Measurements from ENCODE around the gene MEA1. TPM values are rescaled to one million over a fixed set of nuclear protein-coding genes. Genes with fewer than 3 reads are reported as not detected.

MEA1 gene
- total RNA-seq, 1 experiment from 2014 or later: 64.8 TPM

GRCh38 chr6:43037706-43038105, 24.0 kb upstream of the MEA1 start:
- CTCF ChIA-PET: no interaction called here
- no peak for ATAC-seq
- TF ChIP-seq REST (IDR thresholded peaks at IDR 0.05; ENCODE audit: low read depth) (no peak), SP1 (IDR thresholded peaks at IDR 0.05; ENCODE audit: low read depth) (no peak), SIN3A (IDR thresholded peaks at IDR 0.05; ENCODE audit: low read depth) (no peak)
- TF ChIP-seq, protein P1, sequence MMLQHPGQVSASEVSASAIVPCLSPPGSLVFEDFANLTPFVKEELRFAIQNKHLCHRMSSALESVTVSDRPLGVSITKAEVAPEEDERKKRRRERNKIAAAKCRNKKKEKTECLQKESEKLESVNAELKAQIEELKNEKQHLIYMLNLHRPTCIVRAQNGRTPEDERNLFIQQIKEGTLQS (IDR thresholded peaks at IDR 0.05): no peak

DNA sequence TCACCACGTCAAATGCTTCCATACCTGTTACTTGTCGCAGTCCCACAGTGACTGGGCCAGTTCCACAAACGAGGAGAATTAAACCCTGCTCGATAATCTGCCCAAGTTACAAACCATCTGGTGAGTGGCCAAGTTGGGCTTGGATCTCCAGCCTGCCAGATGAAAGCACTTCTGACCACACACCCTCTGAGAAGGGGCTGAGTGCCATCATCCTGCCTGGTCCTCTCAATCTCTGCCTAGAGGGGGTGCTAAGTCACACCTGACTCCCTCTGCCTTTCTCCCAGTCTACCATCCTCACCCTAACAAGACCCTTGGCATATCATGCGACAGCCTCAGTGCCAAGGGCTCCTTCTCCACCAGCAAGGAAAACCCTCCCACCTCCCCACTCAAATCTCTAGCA, 23.5 kb upstream of the MEA1 start:
- ATAC-seq (no peak), DNase-seq (ENCODE audit: low read depth, low spot score) (no peak)
- no TSS peak for BruUV-seq (replicated peaks)
- no peaks in the 10 kb centered on the region for H3K79me2 ChIP-seq (ENCODE audit: insufficient read depth, low read length)
- ChIA-PET RAD21 (ENCODE audit: low non-redundant PET in 1 of 2, low total read pairs in 2 of 2, uncharacterized antibody in 2 of 2, unreplicated experiment in 2 of 2) (no interaction called here), POLR2A (no interaction called here), CTCF (no interaction called here)
- no peaks in the 10 kb centered on the region for H3K27me3 ChIP-seq (ENCODE audit: insufficient read depth, low read length)
- no peak overlapping the region for H3K4me2 ChIP-seq (ENCODE audit: low read length)
- intact Hi-C loops (cut with micrococcal nuclease): no loop called here
- H3K27ac ChIP-seq (ENCODE audit: low read depth, low read length): no peak overlapping the region
- TF ChIP-seq POLR2A (IDR thresholded peaks at IDR 0.05; ENCODE audit: borderline replicate concordance, extremely low read depth, insufficient read depth, insufficient read length) (no peak), EGR1 (IDR thresholded peaks at IDR 0.05; ENCODE audit: low read depth) (no peak), SP1 (IDR thresholded peaks at IDR 0.05; ENCODE audit: low read depth) (no peak), SRF (IDR thresholded peaks at IDR 0.05; ENCODE audit: low read depth) (no peak), REST (IDR thresholded peaks at IDR 0.05; ENCODE audit: low read depth) (no peak)
- TF ChIP-seq, protein P2, sequence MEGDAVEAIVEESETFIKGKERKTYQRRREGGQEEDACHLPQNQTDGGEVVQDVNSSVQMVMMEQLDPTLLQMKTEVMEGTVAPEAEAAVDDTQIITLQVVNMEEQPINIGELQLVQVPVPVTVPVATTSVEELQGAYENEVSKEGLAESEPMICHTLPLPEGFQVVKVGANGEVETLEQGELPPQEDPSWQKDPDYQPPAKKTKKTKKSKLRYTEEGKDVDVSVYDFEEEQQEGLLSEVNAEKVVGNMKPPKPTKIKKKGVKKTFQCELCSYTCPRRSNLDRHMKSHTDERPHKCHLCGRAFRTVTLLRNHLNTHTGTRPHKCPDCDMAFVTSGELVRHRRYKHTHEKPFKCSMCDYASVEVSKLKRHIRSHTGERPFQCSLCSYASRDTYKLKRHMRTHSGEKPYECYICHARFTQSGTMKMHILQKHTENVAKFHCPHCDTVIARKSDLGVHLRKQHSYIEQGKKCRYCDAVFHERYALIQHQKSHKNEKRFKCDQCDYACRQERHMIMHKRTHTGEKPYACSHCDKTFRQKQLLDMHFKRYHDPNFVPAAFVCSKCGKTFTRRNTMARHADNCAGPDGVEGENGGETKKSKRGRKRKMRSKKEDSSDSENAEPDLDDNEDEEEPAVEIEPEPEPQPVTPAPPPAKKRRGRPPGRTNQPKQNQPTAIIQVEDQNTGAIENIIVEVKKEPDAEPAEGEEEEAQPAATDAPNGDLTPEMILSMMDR (IDR thresholded peaks at IDR 0.05 in 2 of 3, conservative IDR thresholded peaks at IDR 0.05 in 1 of 3; ENCODE audit: borderline replicate concordance in 1 of 3, insufficient read depth in 1 of 3, low read depth in 2 of 3, low read length in 2 of 3): no peak
- no peaks in the 10 kb centered on the region for H3K9me3 ChIP-seq (ENCODE audit: control insufficient read depth in 1 of 2, insufficient read depth in 1 of 2, low read depth in 1 of 2, low read length in 2 of 2)
- H3K9me2 ChIP-seq (ENCODE audit: insufficient read depth): no peaks in the 10 kb centered on the region
- no peak overlapping the region for H2AFZ ChIP-seq (ENCODE audit: low read depth, low read length, poor library complexity, severe bottlenecking)
- H3K4me1 ChIP-seq (ENCODE audit: control insufficient read depth in 1 of 2, insufficient read depth in 2 of 2, low read length in 2 of 2): no peaks in the 10 kb centered on the region
- H3K36me3 ChIP-seq (ENCODE audit: control insufficient read depth in 1 of 2, insufficient read depth in 2 of 2, low read length in 2 of 2): peaks cover 9% of the 10 kb centered on the region in 2 experiments
- H4K20me1 ChIP-seq (ENCODE audit: insufficient read depth): no peaks in the 10 kb centered on the region
- no peak overlapping the region for H3K4me3 ChIP-seq (replicated peaks in 1 of 2; ENCODE audit: low read depth in 1 of 2, low read length in 2 of 2)
- H3K9ac ChIP-seq (ENCODE audit: low read length): no peak overlapping the region

More at GRCh38 chr6:43037706-43038105, 24.0 kb upstream of the MEA1 start:
- H3K4me3 ChIP-seq (replicated peaks in 1 of 2; ENCODE audit: low read depth in 1 of 2, low read length in 2 of 2): no peak overlapping the region
- H2AFZ ChIP-seq (ENCODE audit: low read depth, low read length, poor library complexity, severe bottlenecking): no peak overlapping the region
- H3K79me2 ChIP-seq (ENCODE audit: insufficient read depth, low read length): no peaks in the 10 kb centered on the region
- DNase-seq (ENCODE audit: low read depth, low spot score): no peak
- H3K9me3 ChIP-seq (ENCODE audit: control insufficient read depth in 1 of 2, insufficient read depth in 1 of 2, low read depth in 1 of 2, low read length in 2 of 2): no peaks in the 10 kb centered on the region
- ChIA-PET RAD21 (ENCODE audit: low non-redundant PET in 1 of 2, low total read pairs in 2 of 2, uncharacterized antibody in 2 of 2, unreplicated experiment in 2 of 2) (no interaction called here), POLR2A (no interaction called here)
- BruUV-seq (replicated peaks): no TSS peak
- no peaks in the 10 kb centered on the region for H3K27me3 ChIP-seq (ENCODE audit: insufficient read depth, low read length)
- no peak overlapping the region for H3K4me2 ChIP-seq (ENCODE audit: low read length)
- peaks cover 9% of the 10 kb centered on the region in 2 experiments for H3K36me3 ChIP-seq (ENCODE audit: control insufficient read depth in 1 of 2, insufficient read depth in 2 of 2, low read length in 2 of 2)
- no peaks in the 10 kb centered on the region for H3K9me2 ChIP-seq (ENCODE audit: insufficient read depth)
- intact Hi-C loops (cut with micrococcal nuclease): no loop called here
- H3K27ac ChIP-seq (ENCODE audit: low read depth, low read length): no peak overlapping the region
- no peaks in the 10 kb centered on the region for H3K4me1 ChIP-seq (ENCODE audit: control insufficient read depth in 1 of 2, insufficient read depth in 2 of 2, low read length in 2 of 2)
- H3K9ac ChIP-seq (ENCODE audit: low read length): no peak overlapping the region
- H4K20me1 ChIP-seq (ENCODE audit: insufficient read depth): no peaks in the 10 kb centered on the region
